Suprapubic skin (tissue), 3 donors: ENCODE measurements around the gene GRK2.

Experiments
- EP300 ChIP-seq: sonication (generic); formaldehyde crosslinking; IDR thresholded peaks from one replicate; pipeline ENCODE4 v1.6.1; 2017; ENCODE audit warnings: antibody characterized with exemption
- TF ChIP-seq, protein P1 (sequence below), 2 donors: fragments of 200-600 bp in 1 of 2; fragments of 450-650 bp in 1 of 2; sonication (generic) in 1 of 2; IDR thresholded peaks; one replicate each; pipeline ENCODE4 v1.5.1; 2016 to 2019; ENCODE audit warnings: antibody characterized with exemption in 2 of 2, mild to moderate bottlenecking in 1 of 2, moderate library complexity in 1 of 2

DNA sequence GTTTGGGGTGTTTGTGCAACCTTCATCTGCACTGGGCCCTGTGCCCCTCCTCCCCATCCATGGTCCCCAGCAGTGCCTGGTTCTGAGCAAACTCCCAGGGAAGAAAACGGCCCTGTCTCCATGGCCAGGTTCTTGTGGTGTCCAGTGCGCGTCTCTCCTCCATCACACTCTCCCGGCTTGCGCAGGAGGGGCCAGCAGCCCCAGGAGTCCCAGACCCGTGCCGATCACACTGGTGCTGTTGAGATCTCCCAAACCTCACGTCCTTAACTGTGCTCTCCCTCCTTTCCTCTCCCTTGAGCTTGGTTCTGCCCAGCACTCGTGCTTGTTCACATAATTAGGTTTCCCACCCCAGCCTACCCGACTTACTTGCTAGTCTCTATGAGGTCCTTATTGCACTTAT lies 10.9 kb upstream of the GRK2 start:
- TF ChIP-seq, protein P1, sequence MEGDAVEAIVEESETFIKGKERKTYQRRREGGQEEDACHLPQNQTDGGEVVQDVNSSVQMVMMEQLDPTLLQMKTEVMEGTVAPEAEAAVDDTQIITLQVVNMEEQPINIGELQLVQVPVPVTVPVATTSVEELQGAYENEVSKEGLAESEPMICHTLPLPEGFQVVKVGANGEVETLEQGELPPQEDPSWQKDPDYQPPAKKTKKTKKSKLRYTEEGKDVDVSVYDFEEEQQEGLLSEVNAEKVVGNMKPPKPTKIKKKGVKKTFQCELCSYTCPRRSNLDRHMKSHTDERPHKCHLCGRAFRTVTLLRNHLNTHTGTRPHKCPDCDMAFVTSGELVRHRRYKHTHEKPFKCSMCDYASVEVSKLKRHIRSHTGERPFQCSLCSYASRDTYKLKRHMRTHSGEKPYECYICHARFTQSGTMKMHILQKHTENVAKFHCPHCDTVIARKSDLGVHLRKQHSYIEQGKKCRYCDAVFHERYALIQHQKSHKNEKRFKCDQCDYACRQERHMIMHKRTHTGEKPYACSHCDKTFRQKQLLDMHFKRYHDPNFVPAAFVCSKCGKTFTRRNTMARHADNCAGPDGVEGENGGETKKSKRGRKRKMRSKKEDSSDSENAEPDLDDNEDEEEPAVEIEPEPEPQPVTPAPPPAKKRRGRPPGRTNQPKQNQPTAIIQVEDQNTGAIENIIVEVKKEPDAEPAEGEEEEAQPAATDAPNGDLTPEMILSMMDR (IDR thresholded peaks at IDR 0.05): no peak
- TF ChIP-seq EP300: no peak
